ENCODE measurements around the gene FAM20C.

FAM20C gene

DNA sequence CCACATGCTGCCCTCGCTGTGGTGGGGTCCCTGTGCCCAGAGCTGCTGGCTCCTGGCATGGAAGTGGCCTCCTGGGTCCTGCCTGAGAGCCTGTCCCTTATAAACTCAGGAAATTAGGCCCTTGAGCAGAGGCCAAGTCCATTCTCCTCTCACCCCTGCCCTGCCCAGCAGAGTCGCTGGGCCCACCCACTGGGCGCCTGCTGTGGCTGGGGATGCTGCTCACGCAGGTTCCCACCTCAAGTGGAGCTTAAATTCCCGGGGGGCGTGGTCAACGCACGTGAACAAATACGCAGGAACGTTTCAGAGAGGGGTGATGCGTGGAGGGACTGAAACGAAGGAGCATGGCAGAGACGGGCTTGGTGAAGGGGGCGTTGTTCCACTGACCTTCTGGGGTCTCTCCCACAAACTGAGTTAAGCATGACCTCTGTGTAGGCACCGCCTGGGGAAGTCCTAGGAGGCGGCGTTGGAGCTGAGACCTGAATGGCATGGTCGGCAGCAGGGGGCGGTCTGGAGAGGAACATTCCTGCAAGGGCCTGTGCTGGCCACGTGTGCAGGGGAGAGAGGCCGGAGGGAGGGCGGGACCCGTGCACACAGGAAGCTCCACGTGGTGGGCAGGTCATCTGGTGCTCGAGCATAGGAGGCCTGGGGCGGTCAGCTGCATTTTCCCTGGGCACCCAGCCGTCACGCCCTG, 27.9 kb downstream of the FAM20C start:
- DNase-seq (ENCODE audit: insufficient read length, low spot score) (no peak), FAIRE-seq (no peak)

DNA sequence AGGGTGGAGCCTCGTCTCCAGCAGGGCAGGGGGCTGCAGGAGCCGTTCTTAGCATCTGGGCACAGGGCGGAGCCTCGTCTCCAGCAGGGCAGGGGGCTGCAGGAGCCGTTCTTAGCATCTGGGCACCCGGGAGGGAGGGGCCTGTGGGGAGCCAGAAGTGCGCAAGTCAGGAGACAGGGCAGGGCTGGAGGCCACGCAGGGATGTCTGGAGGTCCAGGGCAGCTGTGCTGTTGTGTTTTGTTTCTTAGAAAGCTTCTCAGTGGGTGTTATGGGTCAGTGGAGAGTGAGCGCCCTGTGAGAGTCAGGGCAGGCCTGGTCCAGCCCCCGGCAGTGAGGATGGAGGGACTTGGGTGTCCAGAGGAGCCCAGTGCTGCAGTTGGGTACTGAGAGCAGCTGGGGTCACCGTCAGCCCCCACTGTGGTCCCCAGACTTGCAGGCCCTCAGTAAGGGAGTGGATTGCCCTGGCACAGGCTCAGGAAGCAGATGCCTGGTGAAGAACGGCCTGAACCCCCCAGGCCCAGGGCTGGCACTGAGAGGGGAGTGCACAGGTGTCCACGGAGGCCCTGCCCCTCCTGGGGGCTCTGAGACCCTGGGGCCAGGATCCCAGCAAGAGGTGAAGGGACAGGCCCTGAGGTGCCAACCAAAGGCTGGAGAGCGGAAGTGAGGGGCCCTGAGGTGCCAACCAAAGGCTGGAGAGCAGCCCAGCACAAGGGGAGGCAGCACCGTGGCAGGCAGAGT, 29.8 kb downstream of the FAM20C start:
- FAIRE-seq = no peak

DNA sequence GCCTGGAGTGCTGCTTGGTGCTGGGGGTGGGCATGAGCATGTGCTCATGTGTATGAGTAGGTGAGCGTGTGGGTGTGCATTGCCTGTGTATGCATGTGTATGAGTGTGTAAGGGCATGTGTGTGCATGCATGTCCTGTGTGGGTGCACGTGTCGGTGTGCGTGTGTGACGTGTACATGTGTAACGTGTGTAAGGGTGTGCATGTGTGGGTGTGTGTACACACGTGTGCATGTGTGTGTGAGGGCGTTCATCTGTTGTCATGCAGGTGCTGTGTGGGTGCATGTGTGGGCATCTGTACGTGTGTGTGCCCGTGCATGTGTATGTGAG, 30.3 kb downstream of the FAM20C start:
- no peak for DNase-seq (ENCODE audit: insufficient read length, low spot score)
- FAIRE-seq = no peak

More for the DNA sequence above, 29.8 kb downstream of the FAM20C start:
- no peak for DNase-seq (ENCODE audit: insufficient read length, low spot score)

DNA sequence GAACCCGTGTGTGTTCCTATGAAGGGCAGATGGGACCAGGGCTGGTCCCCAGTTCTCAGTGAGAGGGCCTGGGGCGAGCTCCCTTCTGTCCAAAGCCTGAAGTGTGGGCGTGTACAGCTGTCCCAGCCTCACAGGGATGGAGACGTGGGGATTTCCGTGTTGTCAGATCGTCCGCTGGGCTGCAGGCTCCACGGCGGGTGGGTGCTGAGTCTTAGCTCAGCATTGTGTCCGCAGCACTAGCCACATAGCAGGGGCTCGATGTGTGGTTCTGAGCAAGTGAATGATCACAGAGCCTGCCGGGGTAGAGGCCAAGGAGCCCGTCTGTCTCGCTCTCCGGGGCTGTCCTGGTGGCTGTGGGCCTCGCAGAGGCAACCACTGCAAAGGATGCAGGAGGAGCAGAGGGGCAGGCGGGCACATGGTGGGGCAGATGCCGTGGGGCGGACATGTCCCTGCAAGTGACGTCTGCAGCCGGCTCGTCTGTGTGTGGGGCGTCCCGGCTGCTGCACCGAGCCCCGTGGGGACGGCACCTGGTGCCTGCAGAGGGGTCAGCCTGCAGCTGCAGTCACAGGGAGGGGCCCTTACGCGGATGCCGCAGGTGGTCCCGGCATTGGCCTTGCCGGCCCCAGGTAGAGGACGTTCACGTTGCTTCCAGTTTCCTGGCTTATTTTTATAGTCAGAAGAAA, 30.9 kb downstream of the FAM20C start:
- DNase-seq (ENCODE audit: insufficient read length, low spot score) = no peak
- no peak for FAIRE-seq

DNA sequence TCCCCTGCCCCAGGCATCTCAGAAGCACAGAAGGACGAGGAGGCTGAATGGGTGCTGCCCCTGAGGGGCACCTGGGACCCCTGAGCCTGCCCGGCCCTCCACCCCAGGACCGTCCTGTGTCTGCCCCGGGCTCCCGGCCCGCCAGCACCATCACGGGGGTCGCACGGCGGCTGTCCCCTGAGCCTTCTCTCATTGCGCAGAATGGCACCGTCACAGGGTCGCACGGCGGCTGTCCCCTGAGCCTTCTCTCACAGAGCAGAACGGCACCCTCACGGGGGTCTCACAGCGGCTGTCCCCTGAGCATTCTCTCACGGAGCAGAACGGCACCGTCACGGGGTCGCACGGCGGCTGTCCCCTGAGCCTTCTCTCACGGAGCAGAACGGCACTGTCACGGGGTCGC, 31.5 kb downstream of the FAM20C start:
- FAIRE-seq = no peak
- DNase-seq (ENCODE audit: insufficient read length, low spot score) = no peak

DNA sequence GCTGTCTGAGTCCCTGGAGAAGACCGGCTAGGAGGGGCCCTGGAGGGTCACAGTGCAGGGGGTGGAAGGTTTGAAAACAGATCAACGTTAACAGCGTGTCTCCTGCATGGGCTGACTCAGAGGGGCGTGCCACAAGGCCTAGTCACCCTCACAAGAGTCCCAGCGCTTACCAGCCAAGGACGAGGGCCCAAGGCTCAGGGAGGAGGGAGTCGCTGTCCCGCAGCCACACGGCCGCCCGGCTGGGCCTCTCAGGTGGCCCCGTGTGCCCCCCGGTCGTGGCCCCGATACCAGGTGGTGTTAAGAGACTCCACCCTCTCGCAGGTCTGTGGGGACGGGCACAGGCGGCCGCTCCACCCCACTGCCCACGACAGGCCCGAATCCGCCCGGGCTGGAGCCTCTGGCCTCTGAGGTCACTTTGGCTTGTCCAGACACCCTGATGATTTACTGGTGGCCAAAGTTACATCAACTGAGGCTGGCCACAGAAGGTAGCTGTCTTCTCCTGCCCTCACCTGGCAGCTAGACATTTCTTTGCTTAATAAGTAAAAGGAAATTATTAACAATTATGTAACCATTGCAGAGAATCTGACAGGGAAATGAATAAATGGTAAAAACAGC, 34.0 kb downstream of the FAM20C start:
- FAIRE-seq (no peak), DNase-seq (ENCODE audit: insufficient read length, low spot score) (no peak)

DNA sequence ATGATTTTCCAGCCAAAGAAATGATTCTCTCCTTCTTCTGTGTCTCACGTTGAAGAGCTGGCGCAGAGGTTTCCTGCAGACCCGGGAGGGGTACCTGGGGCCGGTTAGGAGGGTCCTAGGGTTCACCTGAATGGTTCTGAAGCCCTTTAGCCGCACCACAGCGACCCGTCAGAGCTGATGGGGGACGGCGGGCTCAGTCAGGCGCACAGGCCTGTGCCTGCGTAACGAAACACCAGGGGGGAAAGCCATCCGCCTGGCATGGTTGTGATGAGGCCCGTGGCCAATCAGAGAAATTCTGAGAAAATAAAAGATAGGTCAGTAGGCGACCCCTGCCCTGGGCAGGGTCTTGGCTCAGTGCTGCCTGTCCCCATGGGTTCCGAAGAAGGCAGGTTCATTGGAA, 35.6 kb downstream of the FAM20C start:
- no peak for FAIRE-seq

DNA sequence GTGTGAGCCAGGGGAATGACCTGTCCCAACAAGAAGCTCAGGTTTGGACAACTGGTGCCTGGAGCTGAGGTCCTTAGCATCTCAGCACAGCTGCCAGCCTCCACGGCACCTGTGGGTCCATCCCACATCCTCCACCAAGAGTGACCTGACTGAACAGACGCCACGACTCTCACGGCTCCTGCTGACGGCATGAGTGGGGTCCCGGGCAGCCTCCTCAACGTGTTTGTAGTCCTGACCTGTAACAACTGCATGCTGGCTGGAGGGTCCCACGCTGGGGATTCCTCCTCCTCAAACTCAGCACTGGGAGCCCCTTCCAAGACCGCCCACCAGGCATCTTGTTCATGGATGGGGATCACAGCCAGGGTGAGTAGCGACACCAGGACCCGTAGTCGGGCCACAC, 36.2 kb downstream of the FAM20C start:
- DNase-seq (ENCODE audit: insufficient read length, low spot score) = no peak
- no peak for FAIRE-seq

More for the DNA sequence above, 35.6 kb downstream of the FAM20C start:
- no peak for DNase-seq (ENCODE audit: insufficient read length, low spot score)

DNA sequence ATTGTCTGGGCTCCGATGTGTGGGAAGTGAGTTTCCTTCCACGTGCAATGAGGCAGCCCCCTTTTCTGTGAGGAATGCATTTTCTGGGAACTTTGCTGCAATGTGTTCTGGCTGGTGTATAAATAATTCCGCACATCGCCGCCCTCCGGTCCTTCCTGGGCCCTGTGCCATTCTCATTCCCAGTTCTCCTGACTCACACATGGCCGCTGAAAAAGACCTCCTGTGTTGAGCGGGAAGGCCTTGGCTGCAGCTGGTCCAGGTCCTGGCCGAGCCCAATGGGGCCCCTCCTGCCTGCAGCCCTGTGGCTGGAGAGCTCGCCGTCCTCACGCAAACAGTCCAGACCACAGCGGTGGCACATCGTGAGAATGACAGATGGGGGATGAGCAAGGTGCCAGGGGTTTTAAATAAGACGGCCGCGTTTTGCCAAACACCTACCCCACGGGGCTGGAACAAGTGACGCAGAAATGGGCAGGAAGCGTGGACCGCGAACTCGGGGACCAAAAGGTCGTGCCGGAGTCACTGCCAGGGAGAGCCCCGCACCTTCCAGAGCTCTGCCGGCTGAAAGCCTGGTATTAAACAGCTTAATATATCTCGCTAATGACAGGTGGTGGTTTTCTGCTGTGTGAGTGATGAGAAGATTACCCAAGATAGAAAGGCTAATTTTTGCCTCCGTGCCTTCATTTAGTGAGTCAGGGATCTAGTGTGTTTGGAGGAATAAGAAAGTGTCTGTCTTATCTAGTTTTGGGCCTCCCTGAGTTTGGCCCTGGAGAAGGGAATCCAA, 37.0 kb downstream of the FAM20C start:
- DNase-seq (ENCODE audit: insufficient read length, low spot score) = no peak
- no peak for FAIRE-seq

DNA sequence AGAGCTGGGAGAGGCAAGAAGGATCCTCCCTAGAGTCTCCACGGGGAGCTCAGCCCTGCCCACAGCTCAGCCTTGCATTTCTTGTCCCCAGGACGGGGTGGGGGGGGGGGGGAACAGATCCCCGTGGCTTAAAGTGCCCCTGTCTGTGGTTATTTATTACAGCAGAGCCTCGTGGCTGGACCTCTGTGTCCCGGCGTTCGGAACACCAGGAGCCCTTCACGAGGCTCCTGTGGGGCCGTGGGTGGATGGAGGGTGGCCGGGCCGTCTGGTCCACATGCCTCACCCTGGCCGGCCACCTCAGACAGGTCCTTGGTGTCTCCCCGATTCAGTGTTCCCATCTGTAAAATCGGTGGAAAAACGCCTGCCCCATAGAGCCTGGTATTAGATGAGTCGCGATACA, 37.9 kb downstream of the FAM20C start:
- no peak for FAIRE-seq
- no peak for DNase-seq (ENCODE audit: insufficient read length, low spot score)

DNA sequence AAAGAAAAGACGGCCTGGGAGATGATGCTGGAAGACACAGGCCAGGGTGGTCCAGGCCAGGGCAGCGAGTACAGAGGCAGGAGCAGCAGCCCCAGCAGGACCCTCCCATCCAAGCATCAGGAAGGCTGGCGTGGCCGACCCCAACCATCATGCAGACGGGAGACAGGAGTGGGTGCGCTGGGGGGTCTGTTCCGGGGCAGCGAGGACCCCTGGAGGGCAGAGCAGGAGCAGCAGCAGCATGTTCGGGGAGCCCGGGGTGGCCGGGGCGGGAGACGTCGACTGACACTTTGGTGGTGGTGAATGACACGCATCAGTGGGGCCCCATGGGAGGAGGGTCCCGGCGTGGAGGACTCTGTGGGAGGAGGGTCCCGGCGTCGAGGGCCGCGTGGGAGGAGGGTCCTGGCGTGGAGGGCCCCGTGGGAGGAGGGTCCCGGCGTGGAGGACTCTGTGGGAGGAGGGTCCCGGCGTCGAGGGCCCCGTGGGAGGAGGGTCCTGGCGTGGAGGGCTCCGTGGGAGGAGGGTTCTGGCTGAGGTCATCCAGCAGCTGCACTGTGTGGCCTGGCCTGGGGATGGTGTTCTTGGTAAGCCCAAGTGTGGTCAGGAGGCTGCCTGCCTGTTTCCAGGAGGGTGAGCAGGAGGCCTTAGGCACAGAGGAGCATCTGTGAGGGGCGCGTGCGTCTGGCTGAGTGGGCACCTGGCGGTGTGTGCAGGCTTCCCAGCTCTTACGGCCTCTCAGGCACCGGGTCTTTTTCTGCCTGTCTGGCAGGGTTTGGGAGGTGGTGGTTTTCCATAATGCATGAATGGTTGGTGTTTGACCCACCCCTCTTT, 38.9 kb downstream of the FAM20C start:
- DNase-seq (ENCODE audit: insufficient read length, low spot score) = no peak

DNA sequence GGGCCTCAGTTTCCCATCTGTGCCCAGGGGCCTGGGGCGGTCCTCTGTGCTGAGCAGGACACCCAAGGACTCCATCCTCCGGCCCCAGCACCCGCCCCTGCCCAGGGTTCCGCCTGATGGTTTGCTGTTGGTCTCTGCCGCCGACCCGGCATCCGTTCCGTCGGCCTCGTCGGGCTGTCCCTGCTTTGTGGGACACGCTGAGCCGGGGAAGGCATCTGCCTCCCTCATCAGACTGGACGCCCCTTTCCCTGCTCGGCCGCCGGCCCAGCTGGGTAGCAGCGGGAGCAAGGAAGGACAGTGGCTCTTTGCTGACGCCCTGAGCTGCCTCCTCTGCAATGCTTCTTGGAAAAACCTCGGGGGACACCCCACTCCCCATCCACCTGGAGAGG, 39.5 kb downstream of the FAM20C start:
- FAIRE-seq (no peak), DNase-seq (ENCODE audit: insufficient read length, low spot score) (no peak)

More for the DNA sequence above, 38.9 kb downstream of the FAM20C start:
- FAIRE-seq = no peak

DNA sequence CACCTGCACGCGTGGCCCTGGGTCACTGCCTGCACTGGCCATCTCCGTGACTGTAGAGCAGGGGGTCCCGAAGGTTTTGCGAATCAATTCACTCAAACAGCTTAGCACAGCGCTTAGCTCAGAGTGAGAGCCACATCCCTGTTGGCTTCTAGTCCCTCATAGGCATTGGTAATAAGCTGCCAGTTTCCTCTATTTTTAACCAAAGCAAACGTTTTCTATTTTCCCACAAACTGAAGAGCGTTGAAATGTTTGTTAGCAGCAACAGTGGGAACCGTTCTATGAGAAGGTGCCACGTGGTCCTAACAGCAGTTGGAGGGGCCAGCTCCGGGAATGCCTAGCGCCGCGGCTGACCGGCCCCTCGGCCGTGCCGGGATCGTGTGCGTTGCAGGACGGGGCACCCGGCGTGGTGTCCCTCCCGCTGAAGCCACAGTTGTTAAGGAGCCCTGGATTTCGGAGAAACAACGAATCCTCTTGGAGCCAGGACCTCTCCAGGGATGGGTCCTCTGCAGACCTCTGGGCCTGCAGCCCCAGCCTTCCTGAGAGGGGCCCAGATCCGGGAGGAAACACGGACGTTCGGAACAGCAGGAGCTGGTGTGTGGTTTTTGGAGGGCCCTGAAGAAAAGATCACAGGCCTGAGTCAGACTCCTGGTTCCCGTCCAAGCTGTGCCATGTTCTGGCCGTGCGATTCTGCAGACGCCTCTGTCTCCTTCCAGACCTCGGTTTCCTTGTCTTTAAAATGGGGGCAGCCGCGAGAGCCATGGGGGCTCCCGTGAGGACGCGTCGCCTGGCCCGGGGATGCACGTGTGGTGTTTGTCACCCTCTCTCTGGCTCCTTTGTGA, 40.3 kb downstream of the FAM20C start:
- no peak for FAIRE-seq
- DNase-seq (ENCODE audit: insufficient read length, low spot score) = no peak

DNA sequence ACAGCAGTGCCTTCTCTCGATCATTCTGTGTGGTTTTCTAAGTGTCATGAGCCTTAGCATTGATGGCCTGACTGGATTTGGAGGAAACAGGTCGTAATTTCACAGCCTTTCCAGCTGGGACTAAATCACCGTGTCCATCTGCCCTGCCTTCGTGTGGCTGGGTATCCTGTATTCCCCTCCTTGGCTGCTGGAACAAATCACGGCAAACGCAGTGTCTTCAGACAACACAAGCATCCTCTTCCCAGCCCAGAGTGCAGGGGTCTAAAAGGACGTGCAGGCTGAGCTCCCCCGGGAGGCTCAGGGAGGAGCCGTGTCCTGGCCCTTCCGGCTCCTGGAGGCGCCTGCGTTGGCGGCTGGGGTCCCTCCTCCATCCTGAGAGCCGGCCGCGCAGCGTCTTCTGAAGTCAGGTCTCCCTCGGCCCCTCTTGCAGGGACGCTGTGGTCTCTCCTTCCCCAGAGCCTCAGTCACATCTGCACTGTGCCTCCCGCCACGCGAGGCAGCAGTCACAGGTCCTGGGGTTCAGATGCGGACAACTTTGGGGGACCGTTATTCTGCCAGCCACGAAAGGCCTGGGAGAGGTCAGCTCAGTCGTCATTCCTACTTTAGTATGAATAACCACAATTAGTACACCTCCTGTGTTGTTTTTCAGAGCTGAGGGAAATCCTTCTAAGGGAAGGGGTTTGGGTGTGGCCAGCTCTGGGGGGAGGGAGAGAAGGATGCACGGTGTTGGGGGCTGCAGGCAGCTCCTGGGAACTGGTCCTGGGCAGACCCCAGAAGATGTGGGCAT, 41.1 kb downstream of the FAM20C start:
- no peak for FAIRE-seq

DNA sequence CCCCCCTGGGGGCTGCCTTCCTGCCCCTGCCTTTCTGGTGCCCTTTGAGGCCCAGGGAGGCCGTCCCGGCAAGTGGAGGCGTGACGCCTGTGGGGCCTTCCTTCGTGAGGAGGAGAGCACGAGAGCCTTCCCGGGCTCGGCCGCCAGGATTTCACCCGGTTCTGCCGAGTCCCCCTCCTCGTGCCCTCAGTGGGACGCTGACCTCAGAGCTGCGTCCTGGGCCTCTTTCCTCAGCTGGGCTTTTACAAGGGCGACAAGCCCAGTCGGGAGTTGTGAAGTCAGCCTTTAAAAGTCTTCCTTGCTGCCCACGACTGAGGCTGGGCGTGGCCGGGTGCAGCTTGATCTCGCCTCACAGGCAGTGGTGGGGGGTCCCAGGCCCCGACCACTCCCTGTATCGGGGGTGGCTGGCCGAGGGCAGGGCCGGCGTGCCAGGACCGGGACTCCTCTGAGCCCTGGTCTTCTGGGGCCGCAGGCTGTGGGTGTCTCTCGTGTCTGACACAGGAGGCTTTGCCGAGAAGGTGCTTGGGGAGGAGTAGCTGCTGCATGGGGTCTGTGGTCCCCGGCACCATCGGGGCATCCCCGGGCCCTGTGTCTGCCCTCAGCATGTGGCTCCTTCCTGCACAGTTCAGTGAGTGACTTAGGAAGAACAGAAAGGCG, 41.8 kb downstream of the FAM20C start:
- DNase-seq (ENCODE audit: insufficient read length, low spot score) (no peak), FAIRE-seq (no peak)

More for the DNA sequence above, 41.1 kb downstream of the FAM20C start:
- DNase-seq (ENCODE audit: insufficient read length, low spot score) = no peak

DNA sequence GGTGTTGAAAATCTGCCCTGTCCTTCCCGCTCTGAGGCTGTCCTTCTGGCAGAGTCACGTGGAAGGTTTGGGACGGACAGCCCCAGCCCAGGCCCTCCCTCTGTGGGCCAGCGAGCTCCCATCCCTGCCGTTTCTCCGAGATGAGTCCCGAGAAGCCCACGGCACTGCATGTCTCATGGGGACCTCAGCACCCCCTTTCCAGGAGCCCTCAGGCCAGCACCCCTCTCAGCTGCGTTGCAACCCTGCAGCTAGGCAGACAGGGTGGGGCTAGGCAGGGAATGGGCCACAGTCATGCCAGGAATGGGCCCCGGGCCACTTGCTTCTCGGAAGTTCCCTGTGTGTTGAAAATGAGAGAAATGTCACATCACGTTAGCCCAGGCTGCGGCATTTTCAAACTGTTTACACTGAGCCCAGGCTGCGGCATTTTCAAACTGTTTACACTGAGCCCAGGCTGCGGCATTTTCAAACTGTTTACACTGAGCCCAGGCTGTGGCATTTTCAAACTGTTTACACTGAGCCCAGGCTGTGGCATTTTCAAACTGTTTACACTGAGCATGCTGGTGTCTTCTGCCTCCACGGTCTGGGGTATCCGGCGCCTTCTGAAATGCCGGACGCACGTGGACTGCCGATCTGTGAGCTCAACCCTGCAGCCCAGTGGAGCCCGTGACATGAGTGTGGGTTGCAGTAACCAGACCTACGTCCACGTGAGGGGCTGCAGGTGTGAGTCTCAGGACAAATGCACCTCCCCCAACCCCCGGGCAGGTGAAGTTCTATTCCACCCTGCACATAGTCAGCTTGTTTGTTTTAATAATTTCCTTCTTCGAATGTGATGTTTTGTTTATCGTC, 42.6 kb downstream of the FAM20C start:
- no peak for FAIRE-seq
- DNase-seq (ENCODE audit: insufficient read length, low spot score) = no peak
